Thoracic aorta (tissue), 2 donors: ENCODE data around the gene CEACAM5. TPM values are rescaled to one million over a fixed set of nuclear protein-coding genes. Genes with fewer than 3 reads are reported as not detected.

ENCODE experiments used
- ATAC-seq: fragments of 150-250 bp; one replicate; pipeline ENCODE4 v1.8.0; 2017; ENCODE audit warnings: low read depth; ENCODE audit not compliant: insufficient number of reproducible peaks, low FRiP score
- DNase-seq: peaks from one replicate; pipeline ENCODE4 v3.0.0-alpha.2; 2020; ENCODE audit warnings: low spot score
- H3K27ac ChIP-seq, 2 donors: fragments of 200-600 bp; sonication (generic); 1 replicate in 1 of 2; 2 replicates in 1 of 2; pipeline ENCODE4 v1.5.1; 2016; ENCODE audit warnings: mild to moderate bottlenecking in 2 of 2, moderate library complexity in 2 of 2
- H3K27me3 ChIP-seq: fragments of 200-600 bp; sonication (generic); replicated peaks from 2 replicates; pipeline ENCODE4 v1.6.0; 2016; ENCODE audit warnings: mild to moderate bottlenecking; ENCODE audit not compliant: insufficient read depth
- H3K36me3 ChIP-seq: fragments of 200-600 bp; sonication (generic); one replicate; pipeline ENCODE4 v1.5.1; 2016
- H3K4me1 ChIP-seq, 2 donors: fragments of 200-600 bp; sonication (generic); 1 replicate in 1 of 2; 2 replicates in 1 of 2; pipeline versions ENCODE4 v1.5.1 to v1.6.0; 2016; ENCODE audit warnings: low read depth in 2 of 2, mild to moderate bottlenecking in 1 of 2; ENCODE audit not compliant: control insufficient read depth in 1 of 2
- H3K4me3 ChIP-seq: fragments of 200-600 bp; sonication (generic); 2 replicates; pipeline ENCODE4 v1.5.1; 2016; ENCODE audit warnings: mild to moderate bottlenecking
- H3K9me3 ChIP-seq: fragments of 200-600 bp; sonication (generic); 2 replicates; pipeline ENCODE4 v1.5.1; 2016
- total RNA-seq, 2 donors: library from RNA; depleted of rRNA; stranded (reverse); fragments of >200 nt; gene quantifications; one replicate each; pipeline versions ENCODE4 v1.1.0 to v1.2.3, GENCODE V29; 2016
- TF ChIP-seq, protein P1 (sequence below): fragments of 200-600 bp; sonication (generic); IDR thresholded peaks from one replicate; pipeline ENCODE4 v1.5.1; 2019; ENCODE audit warnings: antibody characterized with exemption

CEACAM5 gene
- total RNA-seq: not detected

GRCh38 chr19:41708481-41708880, at the start of gene CEACAM5:
Gene CEACAM5 (plus strand): TSS chr19:41708626. CDS start chr19:41708732, 106 bp downstream.
- no peak for ATAC-seq
- no peaks in the 10 kb centered on the region for H3K36me3 ChIP-seq
- no peak for DNase-seq

DNA sequence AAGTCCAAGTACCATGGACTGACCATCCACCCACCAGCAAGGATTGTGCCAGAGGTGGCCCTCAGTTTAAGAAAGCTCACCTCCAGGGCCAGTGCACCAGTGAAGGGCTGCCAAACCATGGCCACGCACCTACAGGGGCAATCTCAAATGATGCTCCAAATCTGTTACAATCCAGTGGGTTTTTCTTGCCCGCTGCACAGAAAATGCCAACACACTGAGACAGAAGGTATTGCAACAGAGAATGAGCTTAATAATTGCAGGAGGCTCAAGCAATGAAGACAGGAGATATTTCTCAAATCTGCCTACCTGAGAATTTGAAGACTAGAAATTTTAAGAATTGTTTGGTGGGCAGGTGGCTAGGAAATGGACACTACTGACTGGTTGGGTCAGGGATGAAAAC, 42.4 kb upstream of the CEACAM5 start:
- H3K9me3 ChIP-seq: peaks cover 13% of the 10 kb centered on the region
- H3K4me3 ChIP-seq: no peak overlapping the region
- no peak for DNase-seq
- H3K27ac ChIP-seq: no peak overlapping the region
- no peaks in the 10 kb centered on the region for H3K27me3 ChIP-seq
- no peaks in the 10 kb centered on the region for H3K4me1 ChIP-seq
- no peaks in the 10 kb centered on the region for H3K36me3 ChIP-seq
- TF ChIP-seq, protein P1, sequence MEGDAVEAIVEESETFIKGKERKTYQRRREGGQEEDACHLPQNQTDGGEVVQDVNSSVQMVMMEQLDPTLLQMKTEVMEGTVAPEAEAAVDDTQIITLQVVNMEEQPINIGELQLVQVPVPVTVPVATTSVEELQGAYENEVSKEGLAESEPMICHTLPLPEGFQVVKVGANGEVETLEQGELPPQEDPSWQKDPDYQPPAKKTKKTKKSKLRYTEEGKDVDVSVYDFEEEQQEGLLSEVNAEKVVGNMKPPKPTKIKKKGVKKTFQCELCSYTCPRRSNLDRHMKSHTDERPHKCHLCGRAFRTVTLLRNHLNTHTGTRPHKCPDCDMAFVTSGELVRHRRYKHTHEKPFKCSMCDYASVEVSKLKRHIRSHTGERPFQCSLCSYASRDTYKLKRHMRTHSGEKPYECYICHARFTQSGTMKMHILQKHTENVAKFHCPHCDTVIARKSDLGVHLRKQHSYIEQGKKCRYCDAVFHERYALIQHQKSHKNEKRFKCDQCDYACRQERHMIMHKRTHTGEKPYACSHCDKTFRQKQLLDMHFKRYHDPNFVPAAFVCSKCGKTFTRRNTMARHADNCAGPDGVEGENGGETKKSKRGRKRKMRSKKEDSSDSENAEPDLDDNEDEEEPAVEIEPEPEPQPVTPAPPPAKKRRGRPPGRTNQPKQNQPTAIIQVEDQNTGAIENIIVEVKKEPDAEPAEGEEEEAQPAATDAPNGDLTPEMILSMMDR: no peak
- ATAC-seq: no peak

More at GRCh38 chr19:41708481-41708880, at the start of gene CEACAM5:
- Histone ChIP-seq H3K27me3 (no peaks in the 10 kb centered on the region), H3K27ac (no peak within 1 kb of the TSS), H3K4me1 (no peaks in the 10 kb centered on the region), H3K9me3 (no peaks in the 10 kb centered on the region), H3K4me3 (no peak within 1 kb of the TSS)
- TF ChIP-seq, protein P1: no peak

DNA sequence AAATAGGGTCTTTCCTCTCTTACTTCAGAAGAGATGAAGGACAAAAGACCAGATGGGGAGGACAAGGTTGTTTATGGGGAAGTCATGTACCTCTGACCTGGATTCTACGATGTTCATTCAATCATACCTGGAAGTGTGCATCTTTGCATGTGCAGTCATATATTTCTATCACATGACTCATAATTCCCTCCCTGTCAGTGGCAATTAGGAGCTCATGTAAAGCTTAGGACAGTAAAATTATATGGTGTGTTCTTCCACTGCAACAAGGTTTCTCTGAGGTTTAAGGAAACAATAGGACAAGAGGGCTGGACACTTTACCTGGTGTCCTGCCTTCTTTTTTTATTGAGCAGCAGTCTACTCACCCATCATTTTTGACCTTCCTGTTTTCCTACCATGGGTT, 40.1 kb upstream of the CEACAM5 start:
- Histone ChIP-seq H3K27me3 (no peaks in the 10 kb centered on the region), H3K4me3 (no peak overlapping the region), H3K36me3 (no peaks in the 10 kb centered on the region), H3K27ac (no peak overlapping the region), H3K4me1 (no peaks in the 10 kb centered on the region), H3K9me3 (peaks cover 13% of the 10 kb centered on the region)
- TF ChIP-seq, protein P1: no peak
- ATAC-seq (no peak), DNase-seq (no peak)

GRCh38 chr19:41670755-41671154, 37.7 kb upstream of the CEACAM5 start:
- no peaks in the 10 kb centered on the region for H3K36me3 ChIP-seq
- DNase-seq (no peak), ATAC-seq (no peak)
- no peaks in the 10 kb centered on the region for H3K4me1 ChIP-seq
- H3K4me3 ChIP-seq: no peak overlapping the region
- H3K27me3 ChIP-seq: no peaks in the 10 kb centered on the region
- TF ChIP-seq, protein P1: no peak
- no peak overlapping the region for H3K27ac ChIP-seq
- peaks cover 7% of the 10 kb centered on the region for H3K9me3 ChIP-seq

DNA sequence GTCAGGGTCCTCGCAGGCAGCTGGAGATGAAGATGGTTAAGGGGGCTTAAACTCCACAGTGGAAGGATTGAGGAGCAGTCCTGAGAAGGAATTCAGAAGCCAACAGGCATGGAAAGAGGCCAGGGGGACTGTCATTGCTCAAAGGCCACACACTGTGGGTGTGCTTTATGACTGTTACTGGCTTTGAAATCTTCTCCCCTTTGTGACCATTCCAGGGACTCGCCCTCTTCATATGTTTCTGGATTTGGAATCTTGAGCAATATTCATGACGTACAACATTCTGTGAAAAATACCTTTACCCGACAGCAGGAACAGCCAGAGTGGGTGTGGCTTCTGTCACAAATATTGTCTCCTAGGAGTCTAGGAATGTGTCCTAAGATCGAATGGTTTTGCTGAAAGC, 36.9 kb upstream of the CEACAM5 start:
- Histone ChIP-seq H3K27ac (no peak overlapping the region), H3K36me3 (no peaks in the 10 kb centered on the region), H3K4me3 (no peak overlapping the region), H3K27me3 (no peaks in the 10 kb centered on the region), H3K4me1 (no peaks in the 10 kb centered on the region), H3K9me3 (no peaks in the 10 kb centered on the region)
- DNase-seq: no peak
- TF ChIP-seq, protein P1: no peak
- no peak for ATAC-seq
